ENCODE results near the gene PLCD1.

Gene PLCD1

GRCh38 chr3:38016847-38017444 lies 12.5 kb downstream of the PLCD1 start:
- no peak for DNase-seq

DNA sequence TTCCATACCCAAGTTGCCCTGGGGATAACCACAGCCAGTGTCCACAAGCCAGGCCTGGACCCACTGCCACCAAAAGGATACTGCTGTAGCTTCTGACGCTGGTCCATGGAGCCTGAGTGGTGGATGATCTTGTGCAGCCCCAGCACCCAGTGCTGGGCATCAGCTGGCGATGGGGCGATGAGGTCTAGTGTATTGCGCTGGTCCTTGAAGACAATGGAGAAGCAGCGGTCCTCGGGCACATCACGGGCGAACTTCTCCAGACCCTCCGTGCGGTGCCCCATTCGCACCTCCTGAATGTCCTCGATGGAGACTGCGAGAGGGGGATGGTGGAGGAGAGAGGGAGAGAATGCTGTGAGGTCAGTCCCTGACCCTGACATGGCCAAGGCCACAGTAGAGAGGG lies 13.0 kb downstream of the PLCD1 start:
- no peak for DNase-seq

- DNase-seq, result no peak
Observed at GRCh38 chr3:38015984-38016383, 13.5 kb downstream of the PLCD1 start.

- DNase-seq, result no peak
Observed at GRCh38 chr3:38015485-38015884, 14.0 kb downstream of the PLCD1 start.

DNA sequence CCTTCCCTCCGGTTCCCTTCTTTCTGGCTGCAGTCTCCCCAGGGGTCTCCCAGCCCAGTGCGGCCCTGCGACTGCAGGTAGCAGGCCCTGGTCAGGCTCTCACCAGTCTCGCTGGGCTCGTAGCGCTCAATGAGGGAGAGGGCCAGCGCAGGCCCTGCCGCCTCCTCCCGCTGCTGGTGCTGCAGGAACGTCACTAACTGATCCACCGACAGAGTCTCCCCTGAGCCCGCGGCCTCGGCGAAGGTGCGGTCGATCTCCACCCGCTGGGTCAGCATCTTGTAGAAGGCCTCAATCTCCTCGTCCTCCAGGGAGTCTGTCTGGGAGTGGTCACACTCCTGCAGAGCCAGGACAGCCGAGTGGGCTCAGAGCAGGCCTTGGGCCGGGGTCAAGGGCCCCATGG lies 18.3 kb downstream of the PLCD1 start:
- no peak for DNase-seq

GRCh38 chr3:38009807-38010591 lies 19.4 kb downstream of the PLCD1 start:
- no peak for DNase-seq

- DNase-seq, result no peak
Observed at GRCh38 chr3:38008971-38009580, 20.4 kb downstream of the PLCD1 start.

DNA sequence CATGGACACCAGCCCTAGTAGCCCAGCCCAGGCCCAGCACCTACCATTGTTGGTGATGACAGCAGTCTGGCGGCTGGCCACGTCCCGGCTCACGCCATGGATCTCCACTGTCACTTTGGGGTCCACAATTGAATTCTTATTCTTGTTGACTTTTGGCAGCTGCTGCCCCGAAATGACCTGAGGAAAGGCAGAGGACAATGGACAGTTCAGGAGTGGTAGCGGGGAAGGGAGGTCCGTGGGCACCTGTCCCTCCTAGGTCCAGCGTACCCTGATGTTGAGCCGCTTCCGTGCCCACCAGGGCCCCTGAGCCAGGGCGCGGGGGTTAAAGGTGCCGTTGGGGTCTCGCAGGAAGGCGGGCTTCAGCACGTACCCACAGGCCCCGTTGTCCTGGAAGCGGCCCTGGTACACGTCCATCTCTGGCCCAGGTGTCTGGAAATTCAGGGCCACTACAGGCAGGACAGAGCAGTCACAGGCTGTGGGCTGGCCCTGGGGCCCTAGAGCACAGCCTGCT lies 21.2 kb downstream of the PLCD1 start:
- no peak for DNase-seq

DNA sequence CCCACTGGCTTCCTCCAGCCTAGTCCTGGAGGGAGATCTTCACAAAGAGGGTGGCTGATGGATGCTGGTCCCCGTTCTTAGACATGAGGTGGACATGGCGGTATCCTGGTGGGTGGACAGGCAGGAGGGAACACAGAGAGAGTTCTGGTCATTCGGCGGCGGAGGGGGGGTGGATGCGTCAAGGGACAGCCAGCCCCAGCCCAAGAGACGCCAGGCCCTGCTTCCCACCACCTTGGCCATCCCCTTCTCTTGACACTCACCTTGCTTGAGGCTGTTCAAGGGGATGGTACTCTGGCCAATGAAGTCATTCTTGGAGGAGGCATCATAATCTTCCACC lies 21.7 kb downstream of the PLCD1 start:
- DNase-seq, result no peak

GRCh38 chr3:38006445-38006995 lies 22.9 kb downstream of the PLCD1 start:
- no peak for DNase-seq

DNA sequence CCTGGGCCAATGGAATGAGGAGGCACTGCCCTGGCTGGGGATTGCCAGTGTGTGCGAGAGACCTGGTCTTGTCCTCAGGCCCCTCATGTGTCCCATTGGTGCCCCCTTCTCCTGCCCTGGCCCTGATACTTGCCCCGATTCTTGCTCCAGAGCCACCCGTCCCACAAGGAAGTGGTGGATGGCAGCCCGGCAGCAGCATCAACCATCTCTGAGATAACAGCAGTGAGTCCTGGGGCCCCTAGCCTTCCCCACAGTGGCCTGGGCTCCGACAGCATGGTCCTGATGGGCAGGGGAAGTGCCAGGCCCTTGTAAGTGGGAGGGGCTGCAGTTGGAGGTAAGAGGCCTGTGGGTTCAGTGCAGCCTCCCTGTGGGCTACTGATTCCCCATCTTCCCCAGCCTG lies 23.4 kb downstream of the PLCD1 start:
- DNase-seq, result no peak

DNA sequence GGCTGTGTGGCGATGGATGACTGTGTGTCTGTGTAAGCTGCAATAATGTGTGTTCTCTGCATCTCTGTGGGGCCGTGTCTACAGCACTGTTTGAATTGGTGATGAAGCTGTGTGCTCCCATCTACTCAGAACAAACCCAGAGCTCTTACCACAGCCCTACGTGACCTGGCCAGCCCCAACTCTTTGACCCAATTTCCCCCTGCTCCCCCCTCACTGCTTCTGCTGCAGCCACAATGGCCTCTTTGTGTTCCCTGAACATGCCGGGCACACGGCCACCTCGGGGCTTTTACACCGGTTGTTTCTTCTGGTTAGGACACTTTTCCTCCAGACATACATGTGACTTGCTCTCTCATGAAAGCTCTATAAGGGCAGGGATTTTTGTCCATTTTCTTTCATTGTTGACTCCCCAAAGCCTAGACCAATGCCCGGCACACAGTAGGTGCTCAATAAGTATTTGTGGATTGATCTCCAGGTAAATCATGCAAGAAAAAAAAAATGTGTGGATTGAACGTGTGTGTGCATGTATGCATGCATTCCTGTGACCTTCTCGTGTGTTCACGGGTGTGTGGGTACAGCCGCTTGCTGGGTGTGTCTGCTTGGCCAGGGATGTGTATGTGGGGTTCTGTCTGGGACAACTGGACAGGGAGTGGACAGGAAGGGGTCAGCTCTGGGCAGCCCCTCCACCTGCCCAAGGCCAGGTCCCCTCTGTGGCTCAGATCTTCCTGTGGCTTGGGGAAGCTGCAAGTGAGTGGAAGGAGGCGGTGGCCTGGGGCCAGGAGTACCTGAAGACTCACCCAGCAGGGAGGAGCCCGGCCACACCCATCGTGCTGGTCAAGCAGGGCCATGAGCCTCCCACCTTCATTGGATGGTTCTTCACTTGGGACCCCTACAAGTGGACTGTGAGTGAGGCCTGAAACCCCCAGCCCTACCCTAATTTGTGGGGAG lies 24.1 kb downstream of the PLCD1 start:
- DNase-seq, result no peak

- DNase-seq, result peak in 2 of 5 donors; percentile 27 to 62
Observed at GRCh38 chr3:38004415-38005075, 24.9 kb downstream of the PLCD1 start.

DNA sequence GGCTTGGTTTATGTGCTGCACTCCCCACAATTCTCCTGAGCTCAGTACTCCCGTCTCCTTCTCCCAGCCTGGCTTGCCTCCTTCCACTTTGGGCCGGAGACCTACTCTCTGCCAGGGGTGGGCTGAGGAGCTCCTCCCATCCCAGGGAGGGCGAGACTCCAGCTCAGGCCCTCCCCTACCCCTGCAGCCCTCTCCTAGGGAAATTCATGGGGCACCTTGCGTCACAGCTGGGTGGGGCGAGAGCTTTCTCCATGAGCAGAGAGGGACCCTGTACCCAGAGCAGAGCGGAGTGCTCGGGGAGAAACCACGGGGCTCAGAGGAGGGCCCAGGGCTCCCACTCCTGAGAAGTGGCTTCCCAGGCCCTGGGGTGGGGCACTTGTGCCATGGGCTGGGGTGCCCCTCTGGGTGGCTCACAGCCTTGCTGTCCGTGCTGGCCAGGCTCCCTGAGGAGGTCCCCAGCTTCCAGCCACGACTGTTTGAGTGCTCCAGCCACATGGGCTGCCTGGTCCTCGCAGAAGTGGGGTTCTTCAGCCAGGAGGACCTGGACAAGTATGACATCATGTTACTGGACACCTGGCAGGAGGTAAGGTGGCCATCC lies 25.5 kb downstream of the PLCD1 start:
- no peak for DNase-seq

DNA sequence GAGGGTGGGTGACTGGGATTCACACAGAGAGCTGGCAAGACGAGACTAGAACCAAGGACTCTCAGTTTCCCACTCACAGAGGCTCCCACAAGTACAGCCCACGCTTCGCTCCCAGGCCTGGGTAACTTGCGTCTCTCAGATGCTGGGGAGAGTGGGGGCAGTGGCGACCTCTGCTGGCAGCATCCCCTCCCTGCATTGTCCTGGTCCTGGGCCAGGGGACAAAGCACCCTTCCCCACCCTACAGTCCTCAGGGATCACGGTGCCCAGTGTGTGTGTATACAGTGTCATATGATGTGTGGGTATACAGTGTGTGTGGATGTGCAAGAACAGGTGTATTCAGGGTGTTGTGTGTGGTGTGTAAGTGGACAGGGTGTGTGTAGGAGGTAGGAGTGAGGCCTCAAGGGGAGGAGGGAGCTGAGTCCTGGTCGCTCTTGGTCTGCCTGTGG lies 26.0 kb downstream of the PLCD1 start:
- peak in 4 of 5 donors; percentile 32 to 52 (median 42) for DNase-seq

DNA sequence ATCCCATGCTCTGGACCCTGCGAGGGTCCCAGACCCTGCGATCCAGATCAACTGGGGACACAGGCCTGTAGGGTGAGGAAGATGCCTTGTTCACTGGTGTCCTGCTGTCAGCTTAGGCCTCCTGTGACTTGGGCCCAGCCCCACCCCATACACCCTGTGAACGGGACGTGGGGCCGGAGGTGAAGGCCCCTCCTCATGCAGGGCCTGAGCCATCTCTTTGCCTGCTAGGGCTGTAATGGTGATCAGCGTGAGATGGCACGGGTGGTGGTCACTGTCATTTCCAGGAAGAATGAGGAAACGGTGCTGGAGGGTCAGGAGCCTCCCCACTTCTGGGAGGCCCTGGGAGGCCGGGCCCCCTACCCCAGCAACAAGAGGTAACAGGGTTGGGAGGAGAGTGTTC lies 26.5 kb downstream of the PLCD1 start:
- DNase-seq, result no peak

- DNase-seq, result no peak
Observed at GRCh38 chr3:38002291-38002876, 27.1 kb downstream of the PLCD1 start.

DNA sequence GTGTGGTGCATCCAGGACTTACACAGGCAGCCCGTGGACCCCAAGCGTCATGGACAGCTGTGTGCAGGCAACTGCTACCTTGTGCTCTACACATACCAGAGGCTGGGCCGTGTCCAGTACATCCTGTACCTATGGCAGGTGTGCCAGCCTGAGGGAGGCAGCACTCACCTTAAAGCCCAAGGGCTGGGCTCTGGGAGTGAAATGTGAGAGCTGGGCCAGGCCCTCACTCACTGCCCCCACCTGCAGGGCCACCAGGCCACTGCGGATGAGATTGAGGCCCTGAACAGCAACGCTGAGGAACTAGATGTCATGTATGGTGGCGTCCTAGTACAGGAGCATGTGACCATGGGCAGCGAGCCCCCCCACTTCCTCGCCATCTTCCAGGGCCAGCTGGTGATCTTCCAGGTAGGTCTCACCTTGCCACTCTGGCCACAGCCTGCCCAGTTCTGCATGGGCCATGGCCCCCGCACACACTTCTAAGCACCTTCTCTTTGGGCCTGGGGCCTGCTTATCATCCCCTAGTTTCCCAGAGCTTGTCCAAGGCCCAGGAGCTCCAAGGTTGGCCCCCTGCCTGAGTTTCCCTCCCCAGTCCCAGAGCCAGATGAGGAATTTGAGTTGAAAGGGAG lies 27.9 kb downstream of the PLCD1 start:
- DNase-seq, result no peak

- no peak for DNase-seq
Observed at GRCh38 chr3:38000965-38001455, 28.4 kb downstream of the PLCD1 start.

DNA sequence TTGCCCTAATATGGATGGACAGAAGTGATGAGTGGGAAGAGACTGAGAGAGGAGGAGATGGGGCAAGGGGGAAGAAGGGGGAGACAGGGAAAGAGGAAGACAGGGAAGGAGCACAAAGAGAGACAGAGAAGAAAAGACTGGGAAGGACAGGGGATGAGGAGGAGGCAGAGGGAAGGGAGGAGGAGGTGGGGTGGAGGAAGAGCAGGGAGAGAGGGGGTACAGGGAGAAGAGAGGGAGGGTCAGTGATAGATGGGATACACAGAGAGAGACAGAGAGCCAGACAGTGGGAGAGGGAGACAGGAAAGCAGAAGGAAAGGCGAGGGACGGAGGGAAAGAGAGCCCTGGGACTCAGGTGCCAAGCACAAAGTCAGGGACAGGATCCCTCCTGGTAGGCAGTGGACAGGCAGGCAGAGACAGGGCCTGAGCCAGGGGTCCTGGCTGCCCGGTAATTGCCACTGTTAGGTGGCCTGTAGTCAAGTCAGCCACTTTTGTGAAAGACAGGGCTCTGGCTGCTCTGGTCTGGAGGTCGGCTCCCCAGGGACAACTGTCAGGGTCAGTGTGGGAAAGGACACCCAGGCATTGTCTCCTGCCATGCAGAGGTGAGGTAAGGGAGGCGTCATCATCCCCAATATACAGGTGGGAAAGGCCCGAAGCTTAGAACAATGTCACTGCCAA lies 29.1 kb downstream of the PLCD1 start:
- no peak for DNase-seq

All from T-helper 1 cell (primary cell).